Endothelial cell of umbilical vein (primary cell): ENCODE data around the gene PDK3. TPM values are rescaled to one million over a fixed set of nuclear protein-coding genes. Genes with fewer than 3 reads are reported as not detected.

ENCODE experiments used
- Bru-seq: library from RNA; stranded (reverse); fragments of 400-500 nt; gene quantifications from one replicate; lab custom pipeline; 2021; lab: Mats Ljungman, UMichigan
- BruChase-seq, 2 experiments: library from RNA; stranded (reverse); fragments of 400-500 nt; gene quantifications; one replicate each; lab custom pipeline; 2021; lab: Mats Ljungman, UMichigan
- BruUV-seq: library from RNA; stranded (reverse); fragments of 400-500 nt; replicated peaks from 2 replicates; lab custom pipeline; 2021; lab: Mats Ljungman, UMichigan
- CTCF ChIA-PET: fragments of 300-600, 350-600 bp; sonication (Branson Sonifier 250); formaldehyde crosslinking; loops from one replicate; lab custom pipeline; 2021; ENCODE audit warnings: antibody characterized with exemption, inconsistent platforms; lab: Charles Lee
- POLR2A ChIA-PET: fragments of 300-600, 350-600 bp; sonication (Branson Sonifier 250); formaldehyde crosslinking; loops from one replicate; lab custom pipeline; 2021; ENCODE audit warnings: antibody characterized with exemption, inconsistent platforms; lab: Charles Lee
- DNase-seq: peaks from one replicate; pipeline ENCODE4 v3.0.0-alpha.2; 2011; ENCODE audit warnings: low read depth, low spot score
- FAIRE-seq: peaks from 2 replicates; lab custom pipeline; 2011; peaks lifted over from hg19 to GRCh38; lab: Jason Lieb, UNC
- H2AFZ ChIP-seq: 2 replicates; pipeline ENCODE4 v1.6.0; 2012; ENCODE audit warnings: low read depth, low read length, control low read depth, inconsistent platforms
- H3K27ac ChIP-seq: 2 replicates; pipeline ENCODE4 v1.5.1; 2011; ENCODE audit warnings: low read depth, mild to moderate bottlenecking, control low read depth, low read length, moderate library complexity; ENCODE audit not compliant: insufficient read depth
- H3K27me3 ChIP-seq, 2 experiments: 2 replicates each; pipeline versions ENCODE4 v1.6.0 to v1.6.1; 2011; ENCODE audit warnings: low read length in 2 of 2, mixed read lengths in 1 of 2; ENCODE audit not compliant: control insufficient read depth in 2 of 2, insufficient read depth in 2 of 2
- H3K36me3 ChIP-seq, 2 experiments: 2 replicates in 1 of 2; 3 replicates in 1 of 2; pipeline ENCODE4 v1.5.1; 2011; ENCODE audit warnings: low read length in 2 of 2, mild to moderate bottlenecking in 1 of 2, moderate library complexity in 1 of 2; ENCODE audit not compliant: control insufficient read depth in 2 of 2, insufficient read depth in 2 of 2; ENCODE audit errors: extremely low read depth in 1 of 2
- H3K4me1 ChIP-seq: 3 replicates; pipeline ENCODE4 v1.5.1; 2011; ENCODE audit warnings: mild to moderate bottlenecking, low read length; ENCODE audit not compliant: control insufficient read depth, insufficient read depth; ENCODE audit errors: extremely low read depth
- H3K4me2 ChIP-seq: 2 replicates; pipeline ENCODE4 v1.6.1; 2011; ENCODE audit warnings: low read length, control low read depth, mixed read lengths; ENCODE audit not compliant: insufficient read depth
- H3K4me3 ChIP-seq, 3 experiments: fragments of 200-600 bp in 1 of 3; sonication (generic), shearing (Covaris generic) in 1 of 3; replicated peaks in 1 of 3; 2 replicates each; pipeline ENCODE4 v1.5.1; 2011 to 2016; ENCODE audit warnings: control low read depth in 3 of 3, low read length in 3 of 3, mild to moderate bottlenecking in 2 of 3, inconsistent platforms in 1 of 3, low read depth in 1 of 3, moderate library complexity in 1 of 3; ENCODE audit not compliant: insufficient read depth in 1 of 3
- H3K79me2 ChIP-seq: 2 replicates; pipeline ENCODE4 v1.6.0; 2012; ENCODE audit warnings: low read length, inconsistent platforms; ENCODE audit not compliant: control insufficient read depth, insufficient read depth
- H3K9ac ChIP-seq: replicated peaks from 2 replicates; pipeline ENCODE3; 2011; ENCODE audit warnings: low read length, control low read depth; ENCODE audit not compliant: insufficient read depth; ENCODE audit errors: extremely low read depth
- H3K9me1 ChIP-seq: replicated peaks from 3 replicates; pipeline ENCODE4 v1.6.0; 2011; ENCODE audit warnings: mild to moderate bottlenecking, low read length; ENCODE audit not compliant: control insufficient read depth, insufficient read depth; ENCODE audit errors: extremely low read depth
- H3K9me3 ChIP-seq: replicated peaks from 2 replicates; pipeline ENCODE4 v1.5.1; 2012; ENCODE audit warnings: low read length, inconsistent platforms; ENCODE audit not compliant: control insufficient read depth, insufficient read depth
- H4K20me1 ChIP-seq: replicated peaks from 2 replicates; pipeline ENCODE3; 2011; ENCODE audit warnings: mild to moderate bottlenecking, low read length; ENCODE audit not compliant: control insufficient read depth, insufficient read depth; ENCODE audit errors: extremely low read depth
- JUN ChIP-seq: IDR thresholded peaks from 2 replicates; pipeline ENCODE4 v1.6.1; 2011; ENCODE audit warnings: borderline replicate concordance, low read depth; ENCODE audit not compliant: insufficient read length, insufficient read depth
- POLR2AphosphoS5 ChIP-seq: IDR thresholded peaks from 2 replicates; pipeline ENCODE4 v1.6.1; 2012; ENCODE audit warnings: low read depth, mild to moderate bottlenecking, control low read depth, low read length, moderate library complexity; ENCODE audit not compliant: insufficient read depth
- dilution Hi-C: fragments of 300-500 bp; cut with MboI; formaldehyde crosslinking; loops from one replicate; pipeline ENCODE4 v1.15.0; 2019; ENCODE audit warnings: low sequenced_read_pairs; ENCODE audit not compliant: extremely low pct_ligation_motif_present
- intact Hi-C: fragments of 100-400 bp; cut with micrococcal nuclease; formaldehyde crosslinking; loops from one replicate; pipeline ENCODE4 v1.10.0; 2022
- long read RNA-seq: library from polyadenylated mRNA; stranded (forward); transcript quantifications from one replicate; pipeline ENCODE4 v2.0.0, GENCODE V29; 2021
- polyA minus RNA-seq, 3 experiments: library from RNA; depleted of rRNA, polyadenylated mRNA; stranded (reverse); fragments of >200 nt; gene quantifications; 1 replicate in 1 of 3; 2 replicates in 2 of 3; pipeline ENCODE4 v1.2.3, GENCODE V29; 2011
- polyA plus RNA-seq, 4 experiments: library from polyadenylated mRNA; depleted of rRNA in 3 of 4; stranded (reverse) in 3 of 4; unstranded in 1 of 4; fragments of >200 nt; gene quantifications; 2 replicates each; pipeline versions ENCODE4 v1.2.1 to v1.2.3, GENCODE V29; 2011 to 2012; ENCODE audit warnings: missing spikeins in 1 of 4
- total RNA-seq: library from RNA; stranded (reverse); gene quantifications from 2 replicates; pipeline ENCODE4 v1.2.3, GENCODE V29; 2021
- TF ChIP-seq, protein P1 (sequence below), 2 donors: IDR thresholded peaks; 1 replicate in 1 of 2; 2 replicates in 1 of 2; pipeline ENCODE4 v1.5.1; 2011; ENCODE audit warnings: low read length in 2 of 2, mild to moderate bottlenecking in 2 of 2, moderate library complexity in 2 of 2, control low read depth in 1 of 2, inconsistent platforms in 1 of 2, low read depth in 1 of 2; ENCODE audit not compliant: insufficient read depth in 1 of 2; ENCODE audit errors: extremely low read depth in 1 of 2

Gene PDK3
- total RNA-seq (3.9 and 5.9 TPM in 2 replicates), polyA plus RNA-seq (2.6 and 3.0 TPM in 2 replicates), polyA minus RNA-seq (6.2 and 6.8 TPM in 2 replicates), Bru-seq, nascent RNA (percentile 42 among the genes with signal in this experiment), BruChase-seq, experiment 1, labeled RNA remaining after a 6-hour chase (percentile 34 among the genes with signal in this experiment), BruChase-seq, experiment 2, labeled RNA remaining after a 2-hour chase (percentile 38 among the genes with signal in this experiment)
- polyA plus RNA-seq (2011; cell fraction: cytosol; rRNA removed): 2.2 and 3.0 TPM in 2 replicates
- polyA plus RNA-seq (2011; cell fraction: nucleus; rRNA removed): 2.6 TPM in 2 replicates
- 3.4 and 3.8 TPM in 2 replicates for polyA plus RNA-seq (2012)
- 6.1 TPM for polyA minus RNA-seq (2011; cell fraction: cytosol; rRNA and poly(A)+ RNA removed)
- polyA minus RNA-seq (2011; cell fraction: nucleus; rRNA and poly(A)+ RNA removed): 3.6 and 7.4 TPM in 2 replicates
- long read RNA-seq, transcript PDK3-201 (11 exons, 1,809 nt): minor isoform, 6 of 17 reads
- long read RNA-seq, transcript PDK3-202 (12 exons, 1,921 nt): major isoform, 9 of 17 reads
- long read RNA-seq, partial matches to known transcripts: 0 of 17 reads
- long read RNA-seq, other reads (novel, unspliced or antisense): 2 of 17 reads

- H3K27ac ChIP-seq: no peak within 1 kb of the TSS
- H3K4me3 ChIP-seq: peak within 1 kb of the TSS; percentile 15 to 69 (median 46)
- no peaks in the 10 kb centered on the region for H3K4me1 ChIP-seq
- no peaks in the 10 kb centered on the region for H4K20me1 ChIP-seq
- ChIA-PET POLR2A (no interaction called here), CTCF (interaction anchor here (1.1 to 1.3 kb wide), 3 partner anchors 18 to 69 kb away, joined by 3 to 4 read pairs (median 3); no protein-coding TSS in a partner anchor)
- peak within 1 kb of the TSS; percentile 66 for H2AFZ ChIP-seq
- no peaks in the 10 kb centered on the region for H3K9me3 ChIP-seq
- H3K4me2 ChIP-seq: peak within 1 kb of the TSS; percentile 43
- intact Hi-C loops: loop anchor here (1.0 to 2.0 kb wide), 2 partner anchors 11 to 38 kb away; no protein-coding TSS in a partner anchor
- TF ChIP-seq POLR2AphosphoS5: peak; percentile 25
- TF ChIP-seq JUN: no peak
- TF ChIP-seq, protein P1, sequence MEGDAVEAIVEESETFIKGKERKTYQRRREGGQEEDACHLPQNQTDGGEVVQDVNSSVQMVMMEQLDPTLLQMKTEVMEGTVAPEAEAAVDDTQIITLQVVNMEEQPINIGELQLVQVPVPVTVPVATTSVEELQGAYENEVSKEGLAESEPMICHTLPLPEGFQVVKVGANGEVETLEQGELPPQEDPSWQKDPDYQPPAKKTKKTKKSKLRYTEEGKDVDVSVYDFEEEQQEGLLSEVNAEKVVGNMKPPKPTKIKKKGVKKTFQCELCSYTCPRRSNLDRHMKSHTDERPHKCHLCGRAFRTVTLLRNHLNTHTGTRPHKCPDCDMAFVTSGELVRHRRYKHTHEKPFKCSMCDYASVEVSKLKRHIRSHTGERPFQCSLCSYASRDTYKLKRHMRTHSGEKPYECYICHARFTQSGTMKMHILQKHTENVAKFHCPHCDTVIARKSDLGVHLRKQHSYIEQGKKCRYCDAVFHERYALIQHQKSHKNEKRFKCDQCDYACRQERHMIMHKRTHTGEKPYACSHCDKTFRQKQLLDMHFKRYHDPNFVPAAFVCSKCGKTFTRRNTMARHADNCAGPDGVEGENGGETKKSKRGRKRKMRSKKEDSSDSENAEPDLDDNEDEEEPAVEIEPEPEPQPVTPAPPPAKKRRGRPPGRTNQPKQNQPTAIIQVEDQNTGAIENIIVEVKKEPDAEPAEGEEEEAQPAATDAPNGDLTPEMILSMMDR (IDR thresholded peaks at IDR 0.05; ENCODE audit: extremely low read depth in 1 of 2, insufficient read depth in 1 of 2, low read depth in 1 of 2, low read length in 2 of 2): no peak
- dilution Hi-C loops: no loop called here
- peak within 1 kb of the TSS; percentile 3 for H3K9ac ChIP-seq
- no peaks in the 10 kb centered on the region for H3K27me3 ChIP-seq
- DNase-seq (peak; percentile 90), FAIRE-seq (peak; percentile 92)
- BruUV-seq: no TSS peak
- H3K79me2 ChIP-seq: no peaks in the 10 kb centered on the region
- no peaks in the 10 kb centered on the region for H3K9me1 ChIP-seq
- no peaks in the 10 kb centered on the region for H3K36me3 ChIP-seq
Observed at GRCh38 chrX:24464836-24465531, at the start of gene PDK3. Gene PDK3, plus strand, starts transcription at chrX:24465286. Its CDS starts 170 bp downstream, at chrX:24465456.
